GM23248 (cell line): ENCODE results near the gene CSTB. TPM values are rescaled to one million over a fixed set of nuclear protein-coding genes. Genes with fewer than 3 reads are reported as not detected.
"Not testable (repeated sequence)": the region's sequence is repeated elsewhere in the genome, so short reads cannot be mapped to it uniquely, and the experiment has no call there.

Experiments
- DNase-seq: peaks from one replicate; pipeline ENCODE4 v3.0.0-alpha.2; 2015
- H2AFZ ChIP-seq: fragments of 200-600 bp; sonication (generic); 2 replicates; pipeline ENCODE4 v1.6.1; 2016; ENCODE audit warnings: antibody characterized with exemption
- H3F3A ChIP-seq: fragments of 200-600 bp; sonication (generic); 2 replicates; pipeline ENCODE4 v1.6.1; 2016; ENCODE audit warnings: mild to moderate bottlenecking, antibody characterized with exemption, mixed run types; ENCODE audit not compliant: insufficient read depth
- H3K27ac ChIP-seq: fragments of 200-600 bp; sonication (generic); 2 replicates; pipeline ENCODE4 v1.5.1; 2016; ENCODE audit warnings: mild to moderate bottlenecking
- H3K27me3 ChIP-seq: fragments of 200-600 bp; sonication (generic); replicated peaks from 2 replicates; pipeline ENCODE4 v1.6.1; 2016; ENCODE audit warnings: mild to moderate bottlenecking; ENCODE audit not compliant: insufficient read depth
- H3K36me3 ChIP-seq: fragments of 200-600 bp; sonication (generic); 2 replicates; pipeline ENCODE4 v1.6.1; 2016; ENCODE audit warnings: low read depth, mild to moderate bottlenecking
- H3K4me1 ChIP-seq: fragments of 200-600 bp; sonication (generic); 2 replicates; pipeline ENCODE4 v1.6.1; 2016; ENCODE audit warnings: mild to moderate bottlenecking; ENCODE audit not compliant: insufficient read depth
- H3K4me2 ChIP-seq: fragments of 200-600 bp; sonication (generic); one replicate; pipeline ENCODE4 v1.6.1; 2016; ENCODE audit warnings: mild to moderate bottlenecking; ENCODE audit not compliant: unreplicated experiment
- H3K4me3 ChIP-seq: fragments of 200-600 bp; sonication (generic); 2 replicates; pipeline ENCODE4 v1.5.1; 2016; ENCODE audit warnings: mild to moderate bottlenecking
- H3K79me2 ChIP-seq: fragments of 200-600 bp; sonication (generic); 2 replicates; pipeline ENCODE4 v1.6.1; 2016; ENCODE audit warnings: mild to moderate bottlenecking; ENCODE audit not compliant: insufficient read depth
- H3K9ac ChIP-seq: fragments of 200-600 bp; sonication (generic); 2 replicates; pipeline ENCODE4 v1.6.1; 2016; ENCODE audit warnings: mild to moderate bottlenecking
- H3K9me2 ChIP-seq: fragments of 200-600 bp; sonication (generic); 2 replicates; pipeline ENCODE4 v1.6.1; 2016; ENCODE audit warnings: mixed run types, mild to moderate bottlenecking, moderate library complexity; ENCODE audit not compliant: insufficient read depth
- H3K9me3 ChIP-seq: fragments of 200-600 bp; sonication (generic); one replicate; pipeline ENCODE4 v1.6.1; 2017; ENCODE audit warnings: low read depth
- H4K20me1 ChIP-seq: fragments of 200-600 bp; sonication (generic); 2 replicates; pipeline ENCODE4 v1.6.0; 2016; ENCODE audit not compliant: insufficient read depth
- EZH2 ChIP-seq: fragments of 200-600 bp; sonication (generic); IDR thresholded peaks from 2 replicates; pipeline ENCODE4 v1.6.1; 2018; ENCODE audit warnings: antibody characterized with exemption, mild to moderate bottlenecking; ENCODE audit not compliant: insufficient read depth, poor library complexity, severe bottlenecking
- EZH2phosphoT487 ChIP-seq: fragments of 200-600 bp; sonication (generic); IDR thresholded peaks from 2 replicates; pipeline ENCODE4 v1.6.1; 2018; ENCODE audit warnings: antibody characterized with exemption, moderate library complexity, mild to moderate bottlenecking, low read depth; ENCODE audit not compliant: insufficient read depth
- WGBS, 2 experiments: methylation state at CpG; one replicate each; pipeline ENCODE4 v1.1.6; 2015 to 2017; ENCODE audit warnings: low lambda C conversion rate in 2 of 2, low coverage in 1 of 2; ENCODE audit errors: missing lambda C conversion rate in 2 of 2; 5-methylcytosine and 5-hydroxymethylcytosine counted together
- in situ Hi-C: fragments of 300-500 bp; cut with MboI; formaldehyde crosslinking; loops from 2 replicates; pipeline ENCODE4 v1.15.0; 2020
- polyA plus RNA-seq: library from polyadenylated mRNA; unstranded; fragments of >200 nt; fragmentation: Nextera tagmentation; extraction: Ambion mirVana; gene quantifications from 2 replicates; pipeline ENCODE4 v1.2.1, GENCODE V29; 2016
- total RNA-seq: library from RNA; depleted of rRNA; stranded (reverse); fragments of >200 nt; shearing (Covaris generic); gene quantifications from 2 replicates; pipeline ENCODE4 v1.2.3, GENCODE V29; 2014; rRNA removed

CSTB gene
- total RNA-seq = 6.7 and 7.8 TPM in 2 replicates
- polyA plus RNA-seq = 95.0 and 97.5 TPM in 2 replicates

- Histone ChIP-seq H3K9ac (peak within 1 kb of the TSS; percentile 86), H2AFZ (peak within 1 kb of the TSS; percentile 78), H3K4me1 (no peaks in the 10 kb centered on the region), H3K4me2 (peak within 1 kb of the TSS; percentile 86), H3K9me3 (no peaks in the 10 kb centered on the region), H3F3A (no peaks in the 10 kb centered on the region), H4K20me1 (no peaks in the 10 kb centered on the region), H3K27ac (peak within 1 kb of the TSS; percentile 48), H3K79me2 (peaks cover 24% of the 10 kb centered on the region), H3K36me3 (peaks cover 9% of the 10 kb centered on the region), H3K9me2 (no peaks in the 10 kb centered on the region), H3K27me3 (no peaks in the 10 kb centered on the region), H3K4me3 (peak within 1 kb of the TSS; percentile 92)
- in situ Hi-C loops = no loop called here
- no peak for TF ChIP-seq EZH2
- no peak for TF ChIP-seq EZH2phosphoT487
- WGBS, 2 experiments = 2% methylated on average over 39 to 44 of the region's 71 CpGs
- DNase-seq = peak; percentile 79
These were observed at the start of gene CSTB for GRCh38 chr21:43775795-43776430. CSTB (minus strand) TSS chr21:43776308; CDS start chr21:43776269, 39 bp downstream.

- H3K9ac ChIP-seq = no peak overlapping the region
- H4K20me1 ChIP-seq = no peaks in the 10 kb centered on the region
- H3K9me3 ChIP-seq = no peaks in the 10 kb centered on the region
- H3K4me2 ChIP-seq = no peak overlapping the region
- in situ Hi-C loops = loop anchor here (10.0 kb wide), 1 partner anchor 139 kb away; no protein-coding TSS in a partner anchor
- DNase-seq = no peak
- peaks cover 8% of the 10 kb centered on the region; the same call in 1 of the 2 replicates for H3K4me1 ChIP-seq
- H3K27me3 ChIP-seq = peaks cover under 1% of the 10 kb centered on the region; the same call in 1 of the 2 replicates
- 58 to 62% methylated on average over 24 of the region's 24 CpGs for WGBS, 2 experiments
- H2AFZ ChIP-seq = no peak overlapping the region
- H3K4me3 ChIP-seq = no peak overlapping the region
- no peaks in the 10 kb centered on the region for H3K36me3 ChIP-seq
- TF ChIP-seq EZH2 = no peak
- TF ChIP-seq EZH2phosphoT487 = no peak
- peaks cover 10% of the 10 kb centered on the region for H3F3A ChIP-seq
- H3K9me2 ChIP-seq = no peaks in the 10 kb centered on the region
- H3K79me2 ChIP-seq = no peaks in the 10 kb centered on the region
- no peak overlapping the region for H3K27ac ChIP-seq
These were observed 49.3 kb upstream of the CSTB start for GRCh38 chr21:43825242-43825935.

- Histone ChIP-seq H3K27ac (no peak overlapping the region), H2AFZ (0 out of 2 replicates have a peak overlapping the region, but pooled peaks have one; percentile 63), H3K9ac (no peak overlapping the region; the same call in 1 of the 2 replicates), H3K4me1 (peaks cover 8% of the 10 kb centered on the region; the same call in 1 of the 2 replicates), H3K9me2 (no peaks in the 10 kb centered on the region), H3F3A (peaks cover 10% of the 10 kb centered on the region), H3K79me2 (no peaks in the 10 kb centered on the region), H3K9me3 (no peaks in the 10 kb centered on the region), H3K36me3 (no peaks in the 10 kb centered on the region), H3K4me2 (peak overlapping the region; percentile 14), H4K20me1 (no peaks in the 10 kb centered on the region), H3K27me3 (no peaks in the 10 kb centered on the region), H3K4me3 (no peak overlapping the region)
- TF ChIP-seq EZH2 = no peak
- no peak for TF ChIP-seq EZH2phosphoT487
- peak; percentile 91 for DNase-seq
- WGBS, 2 experiments = 16 to 20% methylated on average over 17 of the region's 17 CpGs
- in situ Hi-C loops = loop anchor here (10.0 kb wide), 1 partner anchor 140 kb away; no protein-coding TSS in a partner anchor
These were observed 48.5 kb upstream of the CSTB start for GRCh38 chr21:43824333-43825241.

- in situ Hi-C loops = loop anchor here (10.0 kb wide), 1 partner anchor 142 kb away; no protein-coding TSS in a partner anchor
- 86 to 96% methylated on average over 3 to 4 of the region's 5 CpGs for WGBS, 2 experiments
- not testable (repeated sequence) for H3K4me1 ChIP-seq
These were observed 46.6 kb upstream of the CSTB start for GRCh38 chr21:43822741-43823140.

DNA sequence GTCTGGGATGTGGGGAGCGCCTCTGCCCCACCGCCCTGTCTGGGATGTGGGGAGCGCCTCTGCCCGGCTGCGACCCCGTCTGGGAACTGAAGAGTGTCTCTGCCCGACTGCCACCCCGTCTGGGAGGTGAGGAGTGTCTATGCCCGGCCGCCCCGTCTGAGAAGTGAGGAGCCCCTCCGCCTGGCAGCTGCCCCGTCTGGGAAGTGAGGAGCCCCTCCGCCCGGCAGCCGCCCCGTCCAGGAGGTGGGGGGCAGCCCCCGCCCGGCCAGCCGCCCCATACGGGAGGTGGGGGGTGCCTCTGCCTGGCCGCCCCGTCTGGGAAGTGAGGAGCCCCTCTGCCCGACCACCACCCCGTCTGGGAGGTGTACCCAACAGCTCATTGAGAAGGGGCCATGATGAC, 46.1 kb upstream of the CSTB start:
- H3K79me2 ChIP-seq, H3K4me3 ChIP-seq, DNase-seq, H3K27ac ChIP-seq, H3K36me3 ChIP-seq, H3K9me3 ChIP-seq, H3K4me1 ChIP-seq, H4K20me1 ChIP-seq, H3K9ac ChIP-seq, H3K9me2 ChIP-seq, H3K4me2 ChIP-seq, H3F3A ChIP-seq, H2AFZ ChIP-seq, H3K27me3 ChIP-seq: not testable (repeated sequence)
- in situ Hi-C loops = loop anchor here (10.0 kb wide), 1 partner anchor 143 kb away; no protein-coding TSS in a partner anchor
- WGBS, 2 experiments = 85 to 100% methylated on average over 2 to 25 of the region's 25 CpGs

More at GRCh38 chr21:43822741-43823140, 46.6 kb upstream of the CSTB start:
- H3K9ac ChIP-seq, H3K36me3 ChIP-seq, H3K79me2 ChIP-seq, H2AFZ ChIP-seq, H3F3A ChIP-seq, H3K4me3 ChIP-seq, H3K9me2 ChIP-seq, H3K27ac ChIP-seq, H3K27me3 ChIP-seq, DNase-seq, H3K9me3 ChIP-seq, H3K4me2 ChIP-seq, H4K20me1 ChIP-seq: not testable (repeated sequence)
